GM20000 (cell line): ENCODE measurements around the gene FAM136A.
"Not testable (repeated sequence)": the region's sequence is repeated elsewhere in the genome, so short reads cannot be mapped to it uniquely, and the experiment has no call there.

Experiments used
- DNase-seq: peaks from one replicate; pipeline ENCODE4 v3.0.0; 2012; ENCODE audit warnings: low spot score
- CTCF ChIP-seq: IDR thresholded peaks from 2 replicates; pipeline ENCODE4 v1.5.1; 2012; ENCODE audit warnings: mild to moderate bottlenecking, control low read depth; ENCODE audit errors: extremely low read depth, missing control alignments

FAM136A gene

DNA sequence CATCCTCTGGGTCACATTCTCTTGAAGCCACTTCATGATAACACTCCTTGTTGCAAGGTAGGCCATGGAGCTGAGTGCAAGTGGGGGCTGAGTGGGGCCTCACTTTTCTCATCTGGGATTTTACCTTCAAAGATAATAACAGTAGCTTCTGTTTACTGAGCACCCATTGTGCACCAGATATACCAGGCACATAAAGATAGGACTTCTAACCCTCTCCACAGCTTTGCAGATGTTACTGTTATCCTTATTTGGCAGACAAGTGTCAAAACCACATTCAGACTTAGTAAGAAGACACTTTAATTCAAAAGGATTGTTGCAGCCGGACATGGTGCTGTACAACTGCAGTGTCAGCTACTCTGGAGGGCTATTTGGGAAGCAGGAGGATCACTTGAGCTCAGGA is 12.8 kb upstream of the FAM136A start:
- no peak for TF ChIP-seq CTCF
- DNase-seq = no peak

- no peak for DNase-seq
- TF ChIP-seq CTCF = no peak
Measured at GRCh38 chr2:70312560-70312959, 10.7 kb upstream of the FAM136A start.

- TF ChIP-seq CTCF = no peak
- DNase-seq = no peak
Measured at GRCh38 chr2:70310899-70311298, 9.0 kb upstream of the FAM136A start.

GRCh38 chr2:70305531-70305930 is 3.7 kb upstream of the FAM136A start:
- no peak for TF ChIP-seq CTCF
- DNase-seq = no peak

GRCh38 chr2:70304498-70304897 is 2.6 kb upstream of the FAM136A start:
- TF ChIP-seq CTCF = no peak
- DNase-seq = no peak

GRCh38 chr2:70303186-70303585 is 1.3 kb upstream of the FAM136A start:
- TF ChIP-seq CTCF = no peak
- no peak for DNase-seq

- DNase-seq = not testable (repeated sequence)
Measured at GRCh38 chr2:70302195-70302546, 304 bp upstream of the FAM136A start.

DNA sequence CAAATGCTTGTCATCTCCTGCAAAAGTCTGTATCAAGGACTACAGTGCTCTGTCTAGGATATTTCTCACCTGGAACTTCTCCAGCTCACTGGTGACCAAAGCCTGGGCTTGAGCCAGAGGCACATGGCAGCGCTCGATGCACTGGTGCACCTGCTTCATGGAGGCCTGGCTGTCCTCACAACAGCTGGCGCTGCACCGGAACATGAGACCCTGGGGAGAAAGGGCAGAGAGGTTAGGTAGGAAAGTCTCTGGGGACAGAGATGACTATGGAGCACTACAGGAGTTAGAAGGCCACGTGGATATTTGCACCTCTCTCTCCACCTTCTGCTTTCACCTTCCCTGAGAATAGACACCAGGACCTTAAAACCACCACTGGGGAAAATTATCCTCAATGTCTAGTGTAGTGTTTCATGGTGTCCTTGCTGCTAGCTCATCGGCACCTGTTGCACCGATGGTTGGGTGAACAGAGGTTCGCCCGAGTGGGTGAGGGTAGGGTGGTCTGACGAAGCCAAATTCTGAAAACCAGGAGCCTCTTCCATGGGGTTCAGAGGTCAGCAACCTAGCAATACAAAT is 1.0 kb downstream of the FAM136A start:
- DNase-seq = no peak
- TF ChIP-seq CTCF = no peak

GRCh38 chr2:70297828-70298227 is 4.0 kb downstream of the FAM136A start:
- DNase-seq = not testable (repeated sequence)
